Body of pancreas (tissue), 4 donors: ENCODE measurements around the gene FIP1L1. TPM values are rescaled to one million over a fixed set of nuclear protein-coding genes. Genes with fewer than 3 reads are reported as not detected.

Experiments
- ATAC-seq: fragments of 150-250 bp; one replicate; pipeline ENCODE4 v1.9.1; 2016
- DNase-seq, 4 donors: peaks; one replicate each; pipeline ENCODE4 v3.0.0-alpha.2; 2019
- H3K27ac ChIP-seq, 4 donors: fragments of 200-600 bp; sonication (generic); 1 replicate in 3 of 4; 2 replicates in 1 of 4; pipeline versions ENCODE4 v1.5.1 to v1.6.1; 2016 to 2019; ENCODE audit warnings: mild to moderate bottlenecking in 1 of 4, mixed read lengths in 1 of 4, moderate library complexity in 1 of 4
- H3K27me3 ChIP-seq, 2 donors: fragments of 200-600 bp; sonication (generic); one replicate each; pipeline ENCODE4 v1.6.0; 2016; ENCODE audit warnings: mild to moderate bottlenecking in 1 of 2
- H3K36me3 ChIP-seq, 2 donors: fragments of 200-600 bp; sonication (generic); replicated peaks in 1 of 2; 2 replicates each; pipeline ENCODE4 v1.5.1; 2016; ENCODE audit warnings: low read depth in 2 of 2; ENCODE audit not compliant: insufficient read depth in 1 of 2
- H3K4me1 ChIP-seq: fragments of 200-600 bp; sonication (generic); one replicate; pipeline ENCODE4 v1.6.0; 2016
- H3K4me3 ChIP-seq, 2 donors: fragments of 200-600 bp; sonication (generic); 1 replicate in 1 of 2; 2 replicates in 1 of 2; pipeline ENCODE4 v1.5.1; 2016 to 2019
- H3K9me3 ChIP-seq, 3 donors: fragments of 200-600 bp; sonication (generic); 1 replicate in 2 of 3; 2 replicates in 1 of 3; pipeline ENCODE4 v1.5.1; 2016
- POLR2A ChIP-seq, 3 donors: fragments of 450-650 bp; IDR thresholded peaks; one replicate each; pipeline ENCODE4 v1.6.1; 2016; ENCODE audit warnings: antibody characterized with exemption in 3 of 3, mild to moderate bottlenecking in 2 of 3
- WGBS, 2 donors: methylation state at CpG; one replicate each; pipeline ENCODE4 v1.1.5; 2017; 5-methylcytosine and 5-hydroxymethylcytosine counted together
- intact Hi-C: fragments of 100-400 bp; cut with DNase I; formaldehyde crosslinking; loops from one replicate; pipeline ENCODE4 v1.15.1; 2023
- total RNA-seq, 2 donors: library from RNA; depleted of rRNA; stranded (reverse); fragments of >200 nt; gene quantifications; one replicate each; pipeline ENCODE4 v1.1.0, GENCODE V29; 2016
- TF ChIP-seq, protein P1 (sequence below), 7 experiments: fragments of 450-650 bp in 4 of 7; fragments of 200-600 bp in 3 of 7; sonication (generic) in 3 of 7; IDR thresholded peaks; one replicate each; pipeline ENCODE4 v1.5.1; 2016 to 2019; ENCODE audit warnings: antibody characterized with exemption in 7 of 7

FIP1L1 gene
- total RNA-seq, 2 donors from 2014 or later: 28.3 to 48.1 TPM

DNA sequence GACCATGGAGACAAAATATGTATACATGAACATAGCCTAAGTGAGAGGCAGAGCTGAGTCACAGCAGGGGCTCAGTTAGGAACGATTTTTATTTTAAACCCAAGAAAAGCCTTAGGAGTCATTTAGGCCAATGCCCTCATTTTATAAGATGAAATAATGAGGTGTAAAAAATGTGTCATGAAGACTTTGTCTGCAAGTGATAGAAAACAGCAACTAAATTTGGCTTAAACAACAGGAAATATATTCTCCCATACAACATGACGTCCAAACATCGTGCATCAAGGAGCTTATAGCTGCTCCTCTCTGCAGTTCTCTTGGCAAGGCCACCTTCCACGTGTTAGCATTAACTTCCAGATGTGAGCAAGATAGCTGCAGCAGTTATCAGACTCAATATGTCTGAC lies 28.4 kb upstream of the FIP1L1 start:
- ATAC-seq (no peak), DNase-seq (no peak)
- intact Hi-C loops: no loop called here
- no peaks in the 10 kb centered on the region for H3K4me1 ChIP-seq
- H3K9me3 ChIP-seq: no peaks in the 10 kb centered on the region
- H3K4me3 ChIP-seq: no peak overlapping the region
- TF ChIP-seq, protein P1, sequence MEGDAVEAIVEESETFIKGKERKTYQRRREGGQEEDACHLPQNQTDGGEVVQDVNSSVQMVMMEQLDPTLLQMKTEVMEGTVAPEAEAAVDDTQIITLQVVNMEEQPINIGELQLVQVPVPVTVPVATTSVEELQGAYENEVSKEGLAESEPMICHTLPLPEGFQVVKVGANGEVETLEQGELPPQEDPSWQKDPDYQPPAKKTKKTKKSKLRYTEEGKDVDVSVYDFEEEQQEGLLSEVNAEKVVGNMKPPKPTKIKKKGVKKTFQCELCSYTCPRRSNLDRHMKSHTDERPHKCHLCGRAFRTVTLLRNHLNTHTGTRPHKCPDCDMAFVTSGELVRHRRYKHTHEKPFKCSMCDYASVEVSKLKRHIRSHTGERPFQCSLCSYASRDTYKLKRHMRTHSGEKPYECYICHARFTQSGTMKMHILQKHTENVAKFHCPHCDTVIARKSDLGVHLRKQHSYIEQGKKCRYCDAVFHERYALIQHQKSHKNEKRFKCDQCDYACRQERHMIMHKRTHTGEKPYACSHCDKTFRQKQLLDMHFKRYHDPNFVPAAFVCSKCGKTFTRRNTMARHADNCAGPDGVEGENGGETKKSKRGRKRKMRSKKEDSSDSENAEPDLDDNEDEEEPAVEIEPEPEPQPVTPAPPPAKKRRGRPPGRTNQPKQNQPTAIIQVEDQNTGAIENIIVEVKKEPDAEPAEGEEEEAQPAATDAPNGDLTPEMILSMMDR (IDR thresholded peaks at IDR 0.05): no peak
- TF ChIP-seq POLR2A (IDR thresholded peaks at IDR 0.05): no peak
- WGBS, 2 donors: 78 to 82% methylated on average over 4 of the region's 4 CpGs
- H3K27me3 ChIP-seq: no peaks in the 10 kb centered on the region
- H3K36me3 ChIP-seq: no peaks in the 10 kb centered on the region
- no peak overlapping the region for H3K27ac ChIP-seq

DNA sequence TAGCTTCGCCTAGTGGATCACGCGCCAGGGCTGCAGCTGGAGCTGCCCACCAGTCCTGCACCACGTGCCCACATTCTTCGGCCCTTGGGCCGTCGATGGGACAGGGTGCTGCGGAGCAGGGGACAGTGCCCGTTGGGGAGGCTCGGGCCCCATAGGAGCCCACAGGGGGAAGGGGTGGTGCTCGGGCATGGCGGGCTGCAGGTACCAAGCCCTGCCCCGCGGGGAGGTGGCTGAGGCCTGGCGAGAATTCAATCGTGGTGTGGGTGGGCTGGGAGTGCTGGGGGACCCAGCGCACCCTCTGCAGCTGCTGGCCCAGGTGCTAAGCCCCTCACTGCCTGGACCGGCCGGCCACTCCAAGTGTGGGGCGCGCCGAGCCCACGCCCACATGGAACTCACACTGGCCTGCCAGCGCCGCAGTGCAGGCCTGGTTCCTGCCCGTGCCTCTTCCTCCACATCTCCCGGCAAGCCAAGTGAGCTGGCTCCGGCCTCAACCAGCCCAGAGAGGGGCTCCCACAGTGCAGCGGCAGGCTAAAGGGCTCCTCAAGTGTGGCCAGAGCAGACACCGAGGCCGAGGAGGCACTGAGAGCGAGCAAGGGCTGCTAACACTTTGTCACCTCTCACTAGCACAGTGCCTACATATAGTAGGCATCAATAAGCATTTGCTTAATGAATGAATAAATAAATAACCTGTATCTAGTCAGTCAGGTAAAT lies 23.3 kb upstream of the FIP1L1 start:
- Histone ChIP-seq H3K4me1 (no peaks in the 10 kb centered on the region), H3K27ac (no peak overlapping the region), H3K9me3 (no peaks in the 10 kb centered on the region), H3K27me3 (no peaks in the 10 kb centered on the region), H3K4me3 (no peak overlapping the region), H3K36me3 (no peaks in the 10 kb centered on the region)
- WGBS, 2 donors: 93 to 96% methylated on average over 26 to 31 of the region's 32 CpGs
- ATAC-seq (no peak), DNase-seq (no peak)
- intact Hi-C loops: no loop called here
- TF ChIP-seq POLR2A (IDR thresholded peaks at IDR 0.05): no peak
- TF ChIP-seq, protein P1 (IDR thresholded peaks at IDR 0.05): no peak

GRCh38 chr4:53355930-53356521 lies 21.4 kb upstream of the FIP1L1 start:
- Histone ChIP-seq H3K27me3 (no peaks in the 10 kb centered on the region), H3K4me1 (no peaks in the 10 kb centered on the region), H3K27ac (no peak overlapping the region), H3K36me3 (no peaks in the 10 kb centered on the region), H3K9me3 (no peaks in the 10 kb centered on the region), H3K4me3 (no peak overlapping the region)
- TF ChIP-seq POLR2A (IDR thresholded peaks at IDR 0.05): no peak
- TF ChIP-seq, protein P1 (IDR thresholded peaks at IDR 0.05): no peak
- intact Hi-C loops: no loop called here
- DNase-seq (no peak), ATAC-seq (no peak)

DNA sequence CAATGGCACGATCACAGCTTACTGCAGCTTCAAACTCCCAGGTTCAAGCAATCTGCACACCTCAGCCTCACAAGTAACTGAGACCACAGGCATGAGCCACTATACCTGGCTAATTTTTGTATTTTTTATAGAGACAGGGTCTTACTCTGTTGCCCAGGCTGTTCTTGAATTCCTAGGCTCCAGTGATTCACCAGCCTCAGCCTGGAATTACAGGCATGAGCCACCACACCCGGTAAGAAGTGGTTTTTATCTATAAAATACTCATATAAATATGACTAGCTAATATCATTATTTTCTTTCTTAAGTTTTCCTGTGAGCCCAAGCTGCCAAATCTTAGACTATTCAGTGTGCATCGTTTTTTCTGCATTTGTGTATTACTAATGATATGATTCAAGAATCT lies 16.0 kb upstream of the FIP1L1 start:
- intact Hi-C loops: no loop called here
- 67 to 83% methylated on average over 3 of the region's 3 CpGs for WGBS, 2 donors
- ATAC-seq (no peak), DNase-seq (no peak)
- TF ChIP-seq, protein P1 (IDR thresholded peaks at IDR 0.05): no peak
- TF ChIP-seq POLR2A (IDR thresholded peaks at IDR 0.05): no peak
- H3K36me3 ChIP-seq: no peaks in the 10 kb centered on the region
- no peaks in the 10 kb centered on the region for H3K27me3 ChIP-seq
- H3K4me1 ChIP-seq: peaks cover 35% of the 10 kb centered on the region
- H3K4me3 ChIP-seq: no peak overlapping the region
- no peaks in the 10 kb centered on the region for H3K9me3 ChIP-seq
- H3K27ac ChIP-seq: no peak overlapping the region

DNA sequence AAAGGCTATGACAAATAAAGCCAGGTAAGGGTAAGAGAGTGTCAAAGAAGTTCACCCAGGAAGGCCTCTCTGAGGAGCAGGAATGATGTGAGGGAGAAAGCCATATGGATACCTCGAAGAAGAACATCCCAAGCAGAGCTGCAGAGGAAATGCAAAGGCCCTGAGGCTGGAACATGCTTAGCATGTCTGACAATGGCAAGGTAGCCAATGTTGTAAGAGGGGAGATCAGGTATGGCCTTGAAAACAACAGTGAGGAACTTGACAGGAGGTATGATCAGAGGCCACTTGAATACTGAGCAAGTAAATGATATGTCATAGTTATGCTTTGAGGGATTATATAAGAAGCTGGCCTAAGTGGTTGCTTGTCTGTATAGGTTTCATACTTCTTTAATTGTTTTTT lies 15.3 kb upstream of the FIP1L1 start:
- H3K36me3 ChIP-seq: no peaks in the 10 kb centered on the region
- TF ChIP-seq, protein P1 (IDR thresholded peaks at IDR 0.05): no peak
- TF ChIP-seq POLR2A (IDR thresholded peaks at IDR 0.05): no peak
- ATAC-seq: no peak
- H3K4me3 ChIP-seq: no peak overlapping the region
- peaks cover 35% of the 10 kb centered on the region for H3K4me1 ChIP-seq
- no peak overlapping the region for H3K27ac ChIP-seq
- H3K9me3 ChIP-seq: no peaks in the 10 kb centered on the region
- H3K27me3 ChIP-seq: no peaks in the 10 kb centered on the region
- WGBS, 2 donors: 88 to 90% methylated on average over 1 of the region's 1 CpG
- intact Hi-C loops: no loop called here
- DNase-seq: no peak
